ENCODE data around the gene TUBGCP2.

DNA sequence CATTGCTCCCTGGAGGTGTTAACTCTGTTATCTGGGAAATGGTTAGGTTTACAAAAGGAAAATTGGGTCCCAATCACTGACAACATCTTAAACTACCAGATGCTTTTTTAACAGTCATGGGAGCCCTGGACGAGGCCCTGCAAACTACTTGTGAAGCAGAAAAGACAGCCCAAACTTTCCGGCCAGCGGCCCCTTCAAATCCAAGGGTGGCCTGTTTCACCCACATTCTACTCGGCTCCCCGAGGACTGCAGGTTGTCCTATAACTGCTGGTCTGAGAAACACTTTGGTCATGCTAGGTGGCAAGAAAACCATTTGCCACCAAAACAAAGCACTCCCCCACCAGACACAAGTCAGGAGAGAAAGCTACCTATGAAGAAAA is 2.6 kb downstream of the TUBGCP2 start:
- TF ChIP-seq EZH2phosphoT487 (IDR thresholded peaks at IDR 0.05; ENCODE audit: insufficient read depth, low read depth) (no peak), EZH2 (IDR thresholded peaks at IDR 0.05; ENCODE audit: insufficient read depth, poor library complexity, severe bottlenecking) (no peak)

All from GM23248 (cell line).